ENCODE data around the gene PSME3IP1. TPM values are rescaled to one million over a fixed set of nuclear protein-coding genes. Genes with fewer than 3 reads are reported as not detected.

Gene PSME3IP1
- total RNA-seq, 1 experiment from 2014 or later, result 123 TPM

DNA sequence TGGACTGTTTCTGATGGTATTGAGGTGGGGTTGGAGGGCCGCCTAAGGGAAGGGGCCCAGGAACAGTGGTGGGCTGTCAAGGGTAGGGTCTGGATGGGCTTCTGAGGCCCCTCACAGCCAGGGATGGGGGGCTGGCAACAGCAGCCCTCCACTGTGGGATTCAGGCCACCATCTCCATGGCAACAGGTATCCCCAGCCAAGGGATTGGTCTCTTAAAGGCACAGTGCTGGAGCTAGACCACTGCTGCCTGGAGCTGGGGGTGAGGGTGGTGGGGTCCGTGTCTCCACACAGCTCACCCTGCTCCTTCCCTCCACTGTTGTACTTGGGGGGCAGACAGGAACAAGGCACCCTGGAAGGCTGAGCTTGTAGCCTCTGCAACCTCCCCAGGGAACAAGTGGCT lies 41.8 kb downstream of the PSME3IP1 start:
- DNase-seq (ENCODE audit: low read depth), result no peak

DNA sequence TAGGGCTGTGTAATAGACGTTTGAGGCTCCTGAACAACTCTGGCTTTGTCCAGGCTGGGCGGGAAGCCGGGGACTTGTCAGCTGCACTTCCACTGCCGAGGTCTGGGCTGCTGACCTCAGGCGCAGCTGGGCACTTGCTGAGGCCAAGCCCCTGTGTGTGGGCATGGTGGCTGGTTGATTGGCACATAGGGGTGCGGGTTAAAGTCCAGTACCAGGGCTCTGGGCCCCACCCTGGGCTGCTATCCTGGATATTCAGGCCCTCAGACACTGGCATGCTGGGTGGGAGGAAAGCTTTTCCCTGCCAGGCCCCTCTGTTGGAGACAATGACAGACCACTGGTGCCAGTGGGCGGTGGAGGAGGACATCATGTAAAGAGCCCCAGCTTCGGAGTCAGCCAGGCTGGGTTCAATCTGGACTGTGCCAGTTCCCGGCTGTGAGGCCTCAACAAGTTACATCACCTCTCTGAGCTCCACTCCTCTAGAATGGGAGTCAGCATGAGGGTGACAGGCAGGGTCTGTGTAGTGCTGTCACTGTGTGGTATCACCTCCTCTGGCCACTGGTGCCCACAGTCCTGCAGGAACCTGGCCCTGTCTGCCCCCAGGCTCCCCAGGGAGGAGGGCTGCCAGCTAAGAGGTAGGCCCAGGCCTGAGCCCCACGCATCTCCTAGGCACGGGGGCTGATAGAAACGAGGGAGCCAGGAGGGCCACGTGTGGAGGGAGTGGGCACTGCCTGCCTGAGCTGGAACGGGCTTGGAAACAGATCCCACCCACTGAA lies 42.5 kb downstream of the PSME3IP1 start:
- DNase-seq (ENCODE audit: low read depth), result no peak

DNA sequence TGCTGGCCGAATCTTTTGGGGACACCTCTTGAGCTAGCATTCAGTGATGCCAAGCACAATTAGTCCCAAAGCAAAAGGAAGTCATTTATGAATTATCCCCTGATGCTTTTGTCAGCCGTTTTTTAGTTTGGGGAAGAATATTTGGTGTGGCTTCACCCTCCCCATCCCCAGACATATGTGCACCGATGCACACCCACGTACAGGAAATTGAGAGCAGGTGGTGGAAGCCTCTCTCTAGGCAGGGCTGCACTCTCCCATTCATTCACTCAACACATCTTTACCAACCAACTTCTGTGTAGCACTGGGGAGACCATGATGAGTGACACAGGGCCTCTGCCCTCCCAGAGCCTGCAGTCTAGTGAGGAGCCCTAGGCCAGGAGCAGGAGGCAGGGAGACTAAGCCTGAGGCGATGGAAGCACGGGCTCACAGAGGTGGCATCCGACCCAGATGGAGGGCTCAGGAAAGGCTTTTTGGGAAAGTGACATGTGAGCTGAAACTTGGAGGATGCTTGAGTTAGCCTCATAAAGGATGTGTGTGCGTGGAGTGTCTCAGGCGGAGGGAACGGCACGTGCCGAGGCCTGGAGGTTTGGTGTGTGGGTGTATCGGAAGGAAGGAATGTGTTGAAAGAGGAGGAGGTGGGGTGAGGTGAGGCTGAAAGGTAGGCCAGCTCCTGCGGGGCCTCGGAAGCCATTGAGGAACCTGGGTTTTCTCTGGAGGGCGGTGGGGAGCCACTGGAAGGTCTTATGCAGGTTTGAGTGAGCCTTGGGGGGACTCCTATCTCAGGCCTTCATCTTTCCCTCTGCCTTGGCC lies 43.8 kb downstream of the PSME3IP1 start:
- no peak for DNase-seq (ENCODE audit: low read depth)

DNA sequence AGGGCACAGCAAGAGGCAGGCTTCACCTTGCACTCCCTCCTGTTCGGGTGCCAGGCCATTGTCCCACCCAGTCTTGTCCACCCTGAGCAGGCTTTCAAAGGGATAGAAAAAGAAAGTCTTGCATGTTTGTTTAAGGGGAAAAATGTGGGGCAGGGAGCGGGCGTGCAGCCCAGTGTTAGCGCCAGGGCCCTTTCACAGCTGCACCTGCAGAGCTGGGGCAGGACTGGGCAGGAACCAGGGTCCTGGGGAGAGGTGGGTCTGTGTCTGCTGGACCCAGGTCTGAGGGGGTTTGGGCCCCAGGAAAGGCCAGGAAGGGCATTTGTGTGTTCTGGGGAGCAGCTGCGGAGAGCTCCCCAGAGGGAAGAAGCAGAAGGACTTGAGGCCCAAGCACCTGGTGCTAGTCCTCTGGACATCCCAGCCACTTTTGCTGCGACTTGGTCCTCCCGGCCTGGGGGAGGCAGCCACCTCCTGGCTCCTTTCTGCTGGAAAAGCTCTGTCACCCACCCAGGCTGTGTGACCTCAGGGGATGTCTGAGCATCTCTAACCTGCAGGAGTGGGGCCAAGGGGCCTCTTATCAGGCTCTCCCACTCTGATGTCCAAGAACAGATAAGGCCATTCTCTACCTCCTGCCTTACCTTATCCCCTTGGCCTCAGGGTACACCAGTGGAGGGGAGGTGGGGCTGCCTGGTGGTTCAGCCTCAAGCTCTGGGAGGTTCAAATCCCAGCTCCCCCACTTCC lies 44.7 kb downstream of the PSME3IP1 start:
- no peak for DNase-seq (ENCODE audit: low read depth)

DNA sequence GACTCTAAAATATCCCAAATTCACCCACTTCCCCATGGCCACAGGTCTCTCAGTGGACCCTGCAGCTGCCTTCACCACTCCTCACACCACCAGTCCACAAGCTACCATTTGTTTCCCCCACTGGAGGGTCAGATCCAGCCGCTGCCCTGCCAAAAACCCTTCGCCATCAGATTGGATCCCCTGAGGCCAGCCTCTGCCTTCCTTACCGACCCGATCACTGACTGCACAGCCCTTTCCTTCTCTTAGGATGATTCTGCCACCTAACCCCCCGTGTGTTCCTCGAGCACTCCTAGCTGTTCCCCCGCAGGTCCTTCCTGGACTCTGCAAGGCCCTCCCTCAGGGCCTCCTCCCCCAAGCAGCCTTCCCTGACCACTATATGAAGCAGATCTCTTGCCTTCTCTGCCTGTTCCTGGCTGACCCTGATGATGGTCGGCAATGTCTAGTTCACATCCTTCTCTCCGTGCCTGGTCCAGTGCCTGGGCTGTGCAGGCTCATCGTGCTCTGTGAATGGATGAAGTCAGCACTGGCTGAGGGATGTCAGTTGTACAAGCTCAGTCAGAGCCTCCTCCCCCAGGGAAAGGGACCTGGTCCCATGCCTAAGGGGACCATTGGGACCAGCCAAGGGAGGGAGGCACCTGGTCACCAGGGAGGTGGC lies 47.4 kb downstream of the PSME3IP1 start:
- DNase-seq (ENCODE audit: low read depth), result no peak

DNA sequence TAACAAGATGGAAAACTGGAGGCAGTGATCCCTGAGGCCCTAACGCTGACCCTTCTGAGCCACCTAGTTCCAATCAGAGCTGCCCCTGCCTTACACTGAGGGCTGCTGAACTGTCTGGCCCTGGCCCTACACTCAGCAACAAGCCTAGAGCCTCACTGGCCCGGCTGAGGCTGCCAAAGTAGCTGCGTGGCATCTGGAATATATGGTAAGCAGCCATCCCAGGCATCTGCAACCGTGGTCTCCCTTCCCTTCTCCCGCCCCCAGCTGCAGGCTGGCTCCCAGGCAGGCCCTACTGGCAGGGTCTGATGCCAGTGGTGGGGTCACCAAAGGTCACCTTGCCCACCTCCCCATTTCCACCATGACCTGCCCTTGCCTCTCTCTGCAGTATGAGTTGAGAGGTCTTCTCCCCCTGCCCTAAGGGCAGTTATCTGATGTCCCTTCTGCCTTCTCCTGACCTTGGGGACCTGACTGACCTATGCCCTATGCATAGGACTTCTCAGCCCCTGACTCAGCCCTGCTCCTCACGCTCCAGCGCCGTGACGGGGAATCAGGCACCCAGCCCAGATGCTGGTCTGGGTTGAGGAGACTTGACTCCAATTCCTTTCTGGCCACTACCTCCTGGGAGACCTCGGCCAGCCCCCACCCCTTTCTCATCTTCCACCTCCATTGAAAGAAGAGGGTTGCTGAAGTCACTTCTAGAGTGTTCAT lies 48.1 kb downstream of the PSME3IP1 start:
- no peak for DNase-seq (ENCODE audit: low read depth)

DNA sequence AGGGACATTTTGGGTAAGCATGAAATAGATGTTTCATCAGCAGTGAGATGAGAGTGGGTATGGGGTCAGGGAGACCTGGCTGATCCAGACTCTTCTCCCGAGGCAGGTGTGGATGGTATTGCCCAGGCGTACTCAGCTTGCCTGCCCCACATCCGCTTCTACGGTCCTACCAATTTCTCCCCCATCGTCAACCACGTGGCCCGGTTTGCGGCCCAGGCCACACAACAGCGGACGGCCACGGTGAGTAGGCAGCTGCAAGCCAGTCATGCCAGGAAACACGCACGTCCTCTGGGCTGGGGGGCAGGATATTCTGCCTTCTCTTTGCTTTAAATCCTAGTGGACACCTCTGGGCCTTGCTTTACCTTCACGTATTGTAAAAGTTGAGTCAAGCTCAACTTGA lies 48.8 kb downstream of the PSME3IP1 start:
- no peak for DNase-seq (ENCODE audit: low read depth)

DNA sequence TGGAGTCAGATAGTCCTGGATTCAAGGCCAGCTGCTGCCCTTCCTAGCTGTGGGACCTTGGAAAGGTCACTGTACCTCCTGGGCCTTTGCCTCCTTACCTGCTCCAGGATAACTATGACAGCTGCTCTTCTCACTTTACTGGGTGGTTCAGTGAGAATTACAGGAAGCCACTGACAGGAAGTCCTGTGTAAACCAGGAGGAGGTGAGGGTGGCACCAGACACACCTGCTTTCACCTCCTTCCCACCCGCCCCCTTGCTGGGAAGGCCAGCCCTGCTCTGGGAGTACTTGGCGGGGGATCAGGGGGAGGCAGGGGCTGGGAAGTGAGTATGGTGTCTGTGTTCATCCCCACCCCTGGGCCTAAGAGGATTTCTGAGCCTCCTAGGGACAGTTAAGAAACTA lies 50.9 kb downstream of the PSME3IP1 start:
- no peak for DNase-seq (ENCODE audit: low read depth)

DNA sequence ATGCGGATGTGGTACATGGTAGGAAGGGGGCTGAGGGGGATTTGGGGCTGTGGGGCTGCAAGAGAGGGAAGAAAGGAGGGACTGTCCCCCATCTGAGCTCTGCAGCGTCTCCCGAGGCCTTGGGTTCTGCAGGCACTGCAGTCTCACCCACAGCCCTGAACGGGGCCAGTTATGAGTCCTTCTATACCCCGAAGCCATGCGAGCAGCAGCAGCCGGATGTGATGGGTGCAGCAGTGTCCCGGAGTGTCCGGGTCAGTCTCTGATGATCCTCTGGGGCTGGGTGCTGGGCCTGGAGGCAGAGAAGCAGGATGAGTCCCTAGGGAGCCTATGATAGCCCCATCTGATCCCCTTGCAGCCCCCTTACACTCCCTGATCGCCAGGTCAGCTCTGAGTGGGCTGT lies 52.0 kb downstream of the PSME3IP1 start:
- no peak for DNase-seq (ENCODE audit: low read depth)

DNA sequence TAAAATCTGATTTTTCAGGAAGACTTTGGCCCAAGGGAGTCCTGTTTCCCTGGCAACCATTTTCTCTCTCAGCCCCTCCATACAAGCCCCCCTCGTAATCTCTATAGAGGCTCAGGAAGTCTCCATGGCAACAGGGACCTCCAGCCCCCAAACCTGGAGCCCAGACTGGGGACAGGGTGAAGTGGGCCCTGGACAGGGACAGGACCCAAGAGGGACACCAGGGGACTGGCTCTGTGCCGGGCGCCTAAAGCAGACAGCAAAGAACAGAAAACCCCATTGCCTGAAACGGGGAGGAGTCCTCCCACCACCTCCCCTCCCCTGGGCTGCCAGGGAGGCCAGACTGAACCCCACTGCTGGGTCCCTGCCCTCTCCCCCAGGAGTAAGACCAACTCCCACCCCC lies 52.8 kb downstream of the PSME3IP1 start:
- DNase-seq (ENCODE audit: low read depth), result no peak

DNA sequence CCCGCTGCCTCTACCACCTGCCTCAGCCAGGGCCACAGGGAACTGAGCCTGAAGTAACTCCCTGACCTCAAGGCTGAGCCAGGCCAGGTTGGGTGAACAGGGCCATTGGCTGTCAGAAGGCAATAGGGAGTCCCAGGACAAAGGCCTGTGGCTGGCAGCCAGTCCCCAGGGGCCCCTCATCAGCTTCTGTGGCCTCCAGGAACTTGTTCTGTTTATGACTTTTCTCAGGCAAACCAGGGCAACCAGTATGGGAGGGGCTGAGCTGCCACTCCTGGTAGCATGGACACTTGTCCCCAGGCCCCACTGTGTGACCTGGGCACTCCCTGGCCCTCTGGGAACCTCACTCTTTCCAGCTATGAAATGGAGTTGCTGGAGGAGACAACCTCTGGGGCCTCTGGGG lies 53.4 kb downstream of the PSME3IP1 start:
- peak; percentile 11 for DNase-seq (ENCODE audit: low read depth)

DNA sequence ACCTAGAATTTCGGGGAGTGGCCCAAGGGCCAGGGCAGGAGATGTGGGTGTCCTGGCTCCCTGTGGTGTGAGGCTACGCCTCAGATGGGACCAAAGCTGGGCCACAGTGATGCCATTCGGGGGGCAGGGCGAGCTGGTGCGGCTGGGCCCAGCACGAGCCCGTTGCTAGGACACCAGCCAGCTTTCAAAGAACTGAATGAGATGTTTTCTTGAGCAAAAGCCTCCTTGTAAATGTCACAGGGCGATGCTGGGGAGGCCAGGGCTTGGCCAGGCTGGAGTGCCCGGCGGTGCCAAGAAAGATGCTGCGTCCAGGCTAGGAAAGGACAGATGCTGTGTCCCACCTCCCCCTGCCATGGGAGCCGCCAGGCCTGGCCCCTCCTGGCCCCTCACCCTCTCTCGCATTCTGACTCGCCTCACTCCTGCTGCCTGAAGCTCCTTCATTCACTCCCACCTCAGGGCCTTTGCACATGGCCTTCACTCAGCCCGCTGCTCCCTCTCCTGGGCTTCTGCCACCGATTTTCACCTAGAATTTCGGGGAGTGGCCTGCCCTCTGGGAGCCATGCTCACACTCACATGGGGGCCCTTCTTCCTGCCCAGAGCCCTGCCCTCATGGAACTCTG lies 54.4 kb downstream of the PSME3IP1 start:
- no peak for DNase-seq (ENCODE audit: low read depth)

DNA sequence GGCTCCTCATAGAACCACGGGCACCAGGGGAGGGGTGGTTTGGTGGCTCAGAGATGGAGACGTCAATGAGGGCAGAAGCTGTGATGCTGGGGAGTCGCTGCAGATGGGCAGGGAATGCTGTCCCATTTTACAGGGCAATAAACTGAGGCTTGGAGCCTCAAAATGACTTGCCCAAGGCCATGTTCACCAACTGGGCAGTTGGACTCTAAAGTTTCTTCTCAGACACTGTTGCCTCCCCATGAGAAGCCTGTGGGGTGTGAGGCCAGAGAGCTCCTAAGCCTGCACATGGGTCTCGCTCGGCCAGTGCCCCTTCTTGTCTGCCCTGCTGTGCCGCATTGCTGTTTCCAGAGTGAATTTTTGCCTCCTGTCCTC lies 54.9 kb downstream of the PSME3IP1 start:
- DNase-seq (ENCODE audit: low read depth), result no peak

DNA sequence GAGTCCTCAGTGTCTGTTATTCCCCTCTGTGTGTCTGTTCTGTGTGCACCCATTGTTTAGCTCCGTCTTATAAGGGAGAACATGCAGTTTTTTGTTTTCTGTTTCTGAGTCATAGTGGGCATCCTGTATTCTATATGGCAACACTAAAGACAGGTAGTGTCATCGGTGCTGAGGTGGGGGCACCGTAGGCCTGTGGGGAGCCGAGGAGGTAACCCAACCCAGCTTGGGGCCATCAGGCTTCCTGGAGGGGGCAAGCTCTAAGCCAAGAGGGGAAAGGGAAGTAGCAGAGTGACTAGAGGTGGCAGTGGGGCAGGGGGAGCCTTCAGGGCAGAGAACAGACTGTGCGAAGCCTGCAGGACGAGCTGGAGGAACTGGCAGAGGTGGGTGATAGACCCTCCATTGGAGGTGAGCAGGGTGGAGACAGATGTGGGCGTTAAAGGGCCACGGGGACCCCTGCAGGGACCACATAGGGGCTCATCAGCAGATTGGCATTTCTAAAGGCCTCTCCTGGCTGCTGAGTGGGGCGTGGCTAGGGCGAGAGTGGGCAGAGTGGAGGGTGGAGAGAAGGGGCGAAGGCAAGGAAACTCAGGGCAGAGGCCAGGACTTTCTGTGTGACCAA lies 57.0 kb downstream of the PSME3IP1 start:
- DNase-seq (ENCODE audit: low read depth), result no peak

DNA sequence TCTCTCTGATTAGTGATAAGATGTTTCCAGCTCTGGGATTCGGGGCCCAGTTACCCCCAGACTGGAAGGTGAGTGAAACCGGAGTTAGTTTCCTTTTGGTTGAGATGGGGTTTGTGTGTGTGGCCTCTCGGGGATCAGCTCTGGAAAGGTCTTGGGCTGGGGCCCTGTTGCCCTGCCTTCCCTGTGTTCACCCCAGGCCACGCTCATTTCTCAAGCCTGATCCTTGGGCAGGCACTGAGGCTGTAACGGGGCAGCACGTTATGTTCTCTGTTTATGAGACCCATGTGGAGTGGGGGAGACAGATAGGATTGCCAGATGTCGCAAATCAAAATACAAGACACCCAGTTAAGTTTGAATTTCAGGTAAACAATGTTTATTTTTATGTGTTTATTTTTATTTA lies 58.0 kb downstream of the PSME3IP1 start:
- no peak for DNase-seq (ENCODE audit: low read depth)

DNA sequence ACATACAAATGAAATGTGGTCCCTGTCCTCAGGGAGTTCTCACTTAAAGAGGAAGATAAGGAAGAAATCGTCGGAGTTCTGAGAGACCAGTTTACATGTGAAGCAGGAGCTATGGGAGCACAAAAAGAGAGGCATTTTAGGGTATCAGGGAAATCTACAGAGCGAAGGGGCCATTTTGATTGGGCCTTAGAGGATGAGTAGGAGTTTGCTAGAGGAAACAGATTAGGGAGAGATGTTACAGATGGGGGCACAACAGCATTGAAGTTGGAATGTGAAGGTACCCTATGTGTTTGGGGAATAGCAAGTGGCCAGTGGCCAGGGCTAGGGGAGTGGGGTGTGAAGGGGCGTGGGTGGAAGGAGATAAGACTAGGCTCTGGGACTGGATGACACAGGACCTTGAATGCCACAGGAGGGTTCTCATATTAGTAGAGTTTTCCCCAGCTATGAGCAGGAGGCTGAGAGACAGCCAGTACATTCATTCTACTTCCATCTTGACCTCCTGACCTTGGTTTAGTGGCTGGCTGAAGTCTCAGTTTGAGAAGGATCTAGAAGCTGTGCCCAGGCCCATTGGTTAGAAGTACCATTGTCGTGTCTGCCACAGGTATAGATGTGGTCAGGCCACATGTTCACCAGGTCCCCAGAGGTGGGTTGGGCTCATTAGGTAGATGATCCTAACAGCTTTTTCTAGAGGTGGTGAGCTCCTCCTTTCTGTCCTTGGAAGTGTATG lies 58.6 kb downstream of the PSME3IP1 start:
- no peak for DNase-seq (ENCODE audit: low read depth)

DNA sequence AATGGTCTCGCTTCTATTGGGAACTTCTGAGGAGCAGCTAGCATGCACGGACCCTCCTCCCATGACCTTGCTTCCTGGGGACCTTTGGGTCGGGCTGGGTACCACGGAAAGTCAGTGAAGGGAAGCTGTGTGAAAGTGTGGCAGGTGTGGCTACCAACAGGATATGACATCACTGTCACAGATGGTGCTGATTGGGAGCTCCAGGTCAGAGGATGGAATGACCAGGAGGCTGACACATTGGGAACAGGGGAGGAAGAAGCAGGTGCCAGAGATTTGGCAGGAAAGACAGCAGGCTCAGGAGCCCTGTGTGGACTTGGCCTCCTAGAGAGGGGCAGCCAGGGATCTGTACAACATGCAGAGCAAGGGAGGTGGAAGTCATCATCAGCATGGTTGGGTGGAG lies 59.4 kb downstream of the PSME3IP1 start:
- no peak for DNase-seq (ENCODE audit: low read depth)

DNA sequence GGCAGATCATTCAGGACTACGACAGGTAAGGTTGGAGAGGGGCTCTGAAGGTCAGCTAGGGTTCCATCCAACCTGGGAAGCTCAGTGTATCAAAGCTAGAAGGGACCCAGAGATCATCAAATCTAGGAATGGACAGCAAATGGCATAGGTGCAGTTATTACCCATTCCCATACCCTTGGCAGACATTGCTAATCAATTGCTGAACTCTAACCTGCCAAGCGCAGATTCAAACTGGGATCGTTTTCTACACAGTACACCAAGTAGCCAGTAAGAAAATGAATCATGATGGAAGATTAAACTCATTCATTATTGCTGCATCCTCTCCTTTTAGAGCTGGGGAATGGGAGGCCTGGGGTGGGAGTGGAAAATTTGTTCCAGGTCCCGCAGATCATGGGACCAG lies 59.9 kb downstream of the PSME3IP1 start:
- DNase-seq (ENCODE audit: low read depth), result no peak

DNA sequence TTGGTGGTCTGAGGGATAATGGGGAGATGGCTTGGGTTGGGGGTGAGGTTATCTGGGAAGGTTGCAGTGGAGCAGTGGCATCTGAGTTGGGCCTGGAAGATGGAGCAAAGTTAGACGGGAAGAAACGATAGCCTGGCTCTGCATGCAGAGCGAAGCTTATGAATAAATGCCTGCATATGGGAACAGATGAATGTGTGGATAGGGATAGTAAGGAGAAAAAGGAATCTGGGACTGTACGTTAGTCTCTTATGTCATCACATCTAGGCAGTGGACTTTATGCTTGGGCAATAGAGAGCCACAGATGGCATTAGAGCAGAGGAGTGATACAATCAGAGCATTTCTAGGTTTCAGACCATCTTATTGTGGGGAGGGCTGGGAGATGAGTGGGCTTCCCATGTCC lies 60.5 kb downstream of the PSME3IP1 start:
- DNase-seq (ENCODE audit: low read depth), result no peak

Measured in M059J (cell line).